Aorta (tissue), 5 donors: ENCODE results near the gene CD58. TPM values are rescaled to one million over a fixed set of nuclear protein-coding genes. Genes with fewer than 3 reads are reported as not detected.

Experiments used
- ATAC-seq: fragments of 200-7000 bp; cut with Tn5 transposase; one replicate; pipeline ENCODE4 v1.9.1; 2022; ENCODE audit warnings: moderate library complexity; ENCODE audit not compliant: low FRiP score
- DNase-seq, 2 donors: peaks; one replicate each; pipeline ENCODE4 v3.0.0-alpha.2; 2020
- H3K27ac ChIP-seq, 2 donors: one replicate each; pipeline ENCODE4 v1.5.1; 2013; ENCODE audit warnings: low read length in 2 of 2, mild to moderate bottlenecking in 2 of 2, moderate library complexity in 2 of 2, control low read depth in 1 of 2, inconsistent platforms in 1 of 2, low read depth in 1 of 2
- H3K27me3 ChIP-seq, 2 donors: one replicate each; pipeline ENCODE4 v1.6.1; 2013; ENCODE audit warnings: control low read depth in 1 of 2, low read length in 1 of 2, mild to moderate bottlenecking in 1 of 2, moderate library complexity in 1 of 2; ENCODE audit not compliant: insufficient read depth in 2 of 2, control insufficient read depth in 1 of 2
- H3K36me3 ChIP-seq, 2 donors: one replicate each; pipeline ENCODE4 v1.6.1; 2013; ENCODE audit warnings: control low read depth in 1 of 2, low read length in 1 of 2, mild to moderate bottlenecking in 1 of 2; ENCODE audit not compliant: insufficient read depth in 2 of 2, control insufficient read depth in 1 of 2
- H3K4me1 ChIP-seq, 2 donors: one replicate each; pipeline ENCODE4 v1.6.1; 2013; ENCODE audit warnings: low read length in 2 of 2, control low read depth in 1 of 2, mild to moderate bottlenecking in 1 of 2, moderate library complexity in 1 of 2; ENCODE audit not compliant: insufficient read depth in 2 of 2, control insufficient read depth in 1 of 2
- H3K4me3 ChIP-seq, 2 donors: one replicate each; pipeline ENCODE4 v1.5.1; 2013; ENCODE audit warnings: low read length in 2 of 2, control low read depth in 1 of 2, mild to moderate bottlenecking in 1 of 2
- H3K9me3 ChIP-seq: one replicate; pipeline ENCODE4 v1.6.1; 2013; ENCODE audit warnings: mild to moderate bottlenecking, low read length; ENCODE audit not compliant: control insufficient read depth
- WGBS, 2 donors: extraction: QIAGEN DNeasy Blood & Tissue Kit; methylation state at CpG; one replicate each; pipeline ENCODE4 v1.1.7; 2013; 5-methylcytosine and 5-hydroxymethylcytosine counted together
- intact Hi-C, 2 donors: fragments of 100-400 bp; cut with DNase I; formaldehyde crosslinking; loops; one replicate each; pipeline versions ENCODE4 v1.14.2 to v1.15.0; 2022
- polyA plus RNA-seq, 2 donors: library from polyadenylated mRNA; stranded (reverse); fragments of 200-250 nt; gene quantifications; one replicate each; pipeline ENCODE4 v1.2.3, GENCODE V29; 2013
- total RNA-seq, 2 donors: library from RNA; stranded (reverse); fragmentation: NEBNext Ultra II Directional; extraction: Animal tissue kit (Norgen Biotek cat#: 25700); gene quantifications; one replicate each; pipeline ENCODE4 v1.2.1, GENCODE V29; 2021
- donor health status: healthy with polysubstance abuse.
- donor health status: Bipolar disorder and iron deficiency.
- donor health status: DM: no; HTN: no; CAD: no.
- donor health status: DM: no; HTN: no; CAD: no.
- donor health status: DM: yes; HTN: yes; CAD: no.

Gene CD58
- total and polyA plus RNA-seq, 4 donors: 28.6 to 45.4 (median 31.6) TPM

- H3K4me1 ChIP-seq: no peaks in the 10 kb centered on the region
- no peaks in the 10 kb centered on the region for H3K27me3 ChIP-seq
- WGBS, 2 donors: 88 to 94% methylated on average over 2 of the region's 2 CpGs
- DNase-seq (no peak), ATAC-seq (no peak)
- H3K4me3 ChIP-seq: no peak overlapping the region
- intact Hi-C loops: loop anchor here (1.0 to 10.0 kb wide), 4 partner anchors 71 to 334 kb away; no protein-coding TSS in a partner anchor
- H3K27ac ChIP-seq: no peak overlapping the region
- H3K9me3 ChIP-seq: no peaks in the 10 kb centered on the region
- H3K36me3 ChIP-seq: no peaks in the 10 kb centered on the region
Measured at GRCh38 chr1:116485976-116486375, 84.8 kb downstream of the CD58 start.

- DNase-seq: peak; percentile 91 to 97
- no peaks in the 10 kb centered on the region for H3K9me3 ChIP-seq
- H3K36me3 ChIP-seq: no peaks in the 10 kb centered on the region
- 34 to 36% methylated on average over 6 of the region's 6 CpGs for WGBS, 2 donors
- no peaks in the 10 kb centered on the region for H3K4me1 ChIP-seq
- no peak overlapping the region for H3K4me3 ChIP-seq
- intact Hi-C loops: loop anchor here (1.0 to 10.0 kb wide), 4 partner anchors 70 to 333 kb away; no protein-coding TSS in a partner anchor
- no peaks in the 10 kb centered on the region for H3K27me3 ChIP-seq
- no peak overlapping the region for H3K27ac ChIP-seq
- ATAC-seq: peak; percentile 92
Measured at GRCh38 chr1:116485071-116485735, 85.6 kb downstream of the CD58 start.

- no peak overlapping the region for H3K27ac ChIP-seq
- ATAC-seq: no peak
- WGBS, 2 donors: 81 to 84% methylated on average over 11 of the region's 11 CpGs
- no peaks in the 10 kb centered on the region for H3K27me3 ChIP-seq
- no peaks in the 10 kb centered on the region for H3K36me3 ChIP-seq
- no peak overlapping the region for H3K4me3 ChIP-seq
- no peaks in the 10 kb centered on the region for H3K4me1 ChIP-seq
- no peaks in the 10 kb centered on the region for H3K9me3 ChIP-seq
- intact Hi-C loops: loop anchor here (2.0 to 10.0 kb wide), 2 partner anchors 69 to 123 kb away; no protein-coding TSS in a partner anchor
- no peak for DNase-seq
Measured at GRCh38 chr1:116483481-116484309, 87.1 kb downstream of the CD58 start.

GRCh38 chr1:116482490-116482889, 88.3 kb downstream of the CD58 start:
- Histone ChIP-seq H3K4me3 (no peak overlapping the region), H3K4me1 (no peaks in the 10 kb centered on the region), H3K9me3 (no peaks in the 10 kb centered on the region), H3K27ac (no peak overlapping the region), H3K36me3 (no peaks in the 10 kb centered on the region), H3K27me3 (no peaks in the 10 kb centered on the region)
- ATAC-seq (no peak), DNase-seq (no peak)
- 92 to 93% methylated on average over 2 of the region's 2 CpGs for WGBS, 2 donors
- intact Hi-C loops: loop anchor here in 1 of 2 donors (10.0 kb wide), 1 partner anchor 68 kb away; no protein-coding TSS in a partner anchor

GRCh38 chr1:116481934-116482333, 88.9 kb downstream of the CD58 start:
- no peak for ATAC-seq
- WGBS, 2 donors: 90 to 94% methylated on average over 3 of the region's 3 CpGs
- Histone ChIP-seq H3K4me3 (no peak overlapping the region), H3K27me3 (no peaks in the 10 kb centered on the region), H3K27ac (no peak overlapping the region), H3K36me3 (no peaks in the 10 kb centered on the region), H3K4me1 (no peaks in the 10 kb centered on the region), H3K9me3 (no peaks in the 10 kb centered on the region)
- DNase-seq: no peak
- intact Hi-C loops: loop anchor here in 1 of 2 donors (10.0 kb wide), 1 partner anchor 67 kb away; no protein-coding TSS in a partner anchor

GRCh38 chr1:116478621-116479020, 92.2 kb downstream of the CD58 start:
- Histone ChIP-seq H3K4me3 (no peak overlapping the region), H3K36me3 (no peaks in the 10 kb centered on the region), H3K4me1 (no peaks in the 10 kb centered on the region), H3K27me3 (no peaks in the 10 kb centered on the region), H3K9me3 (no peaks in the 10 kb centered on the region), H3K27ac (no peak overlapping the region)
- WGBS, 2 donors: 98% methylated on average over 6 of the region's 6 CpGs
- DNase-seq: no peak
- intact Hi-C loops: no loop called here
- ATAC-seq: no peak

GRCh38 chr1:116477429-116477828, 93.4 kb downstream of the CD58 start:
- no peak overlapping the region for H3K4me3 ChIP-seq
- 5% methylated on average over 3 of the region's 3 CpGs for WGBS, 2 donors
- no peaks in the 10 kb centered on the region for H3K36me3 ChIP-seq
- no peaks in the 10 kb centered on the region for H3K4me1 ChIP-seq
- no peak for DNase-seq
- no peaks in the 10 kb centered on the region for H3K27me3 ChIP-seq
- no peaks in the 10 kb centered on the region for H3K9me3 ChIP-seq
- ATAC-seq: no peak
- H3K27ac ChIP-seq: no peak overlapping the region
- intact Hi-C loops: no loop called here

- intact Hi-C loops: no loop called here
- no peak for DNase-seq
- H3K36me3 ChIP-seq: no peaks in the 10 kb centered on the region
- no peak overlapping the region for H3K27ac ChIP-seq
- 47 to 72% methylated on average over 3 of the region's 3 CpGs for WGBS, 2 donors
- no peak overlapping the region for H3K4me3 ChIP-seq
- H3K9me3 ChIP-seq: no peaks in the 10 kb centered on the region
- ATAC-seq: no peak
- no peaks in the 10 kb centered on the region for H3K27me3 ChIP-seq
- no peaks in the 10 kb centered on the region for H3K4me1 ChIP-seq
Measured at GRCh38 chr1:116476321-116476720, 94.5 kb downstream of the CD58 start.
